ENCODE data around the gene ZMIZ1.

Gene ZMIZ1

GRCh38 chr10:79098596-79099015 is 29.8 kb downstream of the ZMIZ1 start:
- DNase-seq (ENCODE audit: low spot score) = peak; percentile 62
- TF ChIP-seq, protein P1, sequence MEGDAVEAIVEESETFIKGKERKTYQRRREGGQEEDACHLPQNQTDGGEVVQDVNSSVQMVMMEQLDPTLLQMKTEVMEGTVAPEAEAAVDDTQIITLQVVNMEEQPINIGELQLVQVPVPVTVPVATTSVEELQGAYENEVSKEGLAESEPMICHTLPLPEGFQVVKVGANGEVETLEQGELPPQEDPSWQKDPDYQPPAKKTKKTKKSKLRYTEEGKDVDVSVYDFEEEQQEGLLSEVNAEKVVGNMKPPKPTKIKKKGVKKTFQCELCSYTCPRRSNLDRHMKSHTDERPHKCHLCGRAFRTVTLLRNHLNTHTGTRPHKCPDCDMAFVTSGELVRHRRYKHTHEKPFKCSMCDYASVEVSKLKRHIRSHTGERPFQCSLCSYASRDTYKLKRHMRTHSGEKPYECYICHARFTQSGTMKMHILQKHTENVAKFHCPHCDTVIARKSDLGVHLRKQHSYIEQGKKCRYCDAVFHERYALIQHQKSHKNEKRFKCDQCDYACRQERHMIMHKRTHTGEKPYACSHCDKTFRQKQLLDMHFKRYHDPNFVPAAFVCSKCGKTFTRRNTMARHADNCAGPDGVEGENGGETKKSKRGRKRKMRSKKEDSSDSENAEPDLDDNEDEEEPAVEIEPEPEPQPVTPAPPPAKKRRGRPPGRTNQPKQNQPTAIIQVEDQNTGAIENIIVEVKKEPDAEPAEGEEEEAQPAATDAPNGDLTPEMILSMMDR (IDR thresholded peaks at IDR 0.05; ENCODE audit: extremely low read depth, missing control alignments) = no peak

- TF ChIP-seq, protein P1 (IDR thresholded peaks at IDR 0.05; ENCODE audit: extremely low read depth, missing control alignments) = no peak
- no peak for DNase-seq (ENCODE audit: low spot score)
Observed at GRCh38 chr10:79099898-79100448, 31.2 kb downstream of the ZMIZ1 start.

GRCh38 chr10:79100771-79101170 is 32.0 kb downstream of the ZMIZ1 start:
- DNase-seq (ENCODE audit: low spot score) = no peak
- TF ChIP-seq, protein P1 (IDR thresholded peaks at IDR 0.05; ENCODE audit: extremely low read depth, missing control alignments) = no peak

DNA sequence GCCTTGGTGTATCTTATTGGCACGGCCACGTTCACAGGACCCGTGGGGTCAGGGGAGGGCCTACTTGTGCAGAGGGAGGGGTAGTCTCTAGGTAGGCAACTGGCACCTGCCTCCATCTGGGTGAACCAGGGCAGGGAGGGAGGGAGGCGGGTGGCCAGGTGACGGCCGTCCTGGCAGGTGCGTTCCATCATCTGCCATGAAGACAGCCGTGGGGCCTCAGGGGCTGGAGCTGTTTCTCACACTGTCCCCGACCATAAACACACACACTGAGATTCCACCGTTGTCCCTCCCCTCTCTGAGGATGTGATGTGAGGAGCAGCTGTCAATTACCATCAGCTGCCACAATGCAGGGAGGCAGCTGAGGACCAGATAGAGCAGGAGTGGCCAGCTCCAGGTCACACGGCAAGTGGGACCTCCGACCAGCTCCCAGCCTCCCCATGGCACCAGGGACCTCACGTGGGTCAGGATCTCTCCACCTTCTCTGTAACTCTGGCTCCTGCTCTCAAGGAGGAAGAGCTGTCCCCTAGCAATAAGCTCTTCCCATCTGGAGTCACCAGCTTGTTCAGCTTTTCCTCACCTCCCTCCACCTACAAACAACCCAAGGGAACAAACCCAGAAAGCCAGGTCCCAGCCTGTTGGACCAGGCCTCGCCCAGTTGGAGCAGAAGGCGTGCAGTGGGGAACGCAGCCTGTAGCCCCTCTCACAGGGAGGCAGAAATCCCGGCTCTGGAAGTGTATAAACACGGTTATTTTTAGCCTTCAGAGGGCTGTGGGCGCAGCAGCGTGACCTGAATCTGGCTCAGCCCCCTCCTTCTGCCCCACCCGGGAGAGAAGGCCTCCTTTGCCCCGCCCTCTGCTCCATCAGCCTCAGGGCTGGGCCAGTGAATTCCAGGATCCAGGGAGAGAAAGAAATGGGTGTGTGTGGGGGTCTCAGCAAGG is 33.1 kb downstream of the ZMIZ1 start:
- TF ChIP-seq, protein P1 (IDR thresholded peaks at IDR 0.05; ENCODE audit: extremely low read depth, missing control alignments) = no peak
- DNase-seq (ENCODE audit: low spot score) = no peak

DNA sequence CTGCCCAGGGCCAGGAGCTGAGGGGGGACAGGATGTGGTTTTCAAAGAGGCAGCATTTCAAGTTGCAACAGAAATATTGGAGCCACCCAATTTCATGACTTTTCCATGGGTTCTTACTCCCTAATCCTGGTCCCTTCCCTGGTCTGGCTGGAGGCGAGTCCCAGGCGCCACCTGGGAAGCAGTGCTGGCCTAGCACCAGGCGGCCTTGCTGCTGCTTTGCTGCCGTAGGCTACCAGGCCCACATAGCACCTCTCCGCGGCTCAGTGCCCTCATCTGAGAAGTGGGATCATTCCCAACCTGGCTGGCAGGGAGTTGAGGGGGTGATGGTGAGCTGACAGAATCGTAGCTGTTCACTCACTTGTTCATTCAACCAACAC is 33.7 kb downstream of the ZMIZ1 start:
- DNase-seq (ENCODE audit: low spot score) = no peak
- TF ChIP-seq, protein P1 (IDR thresholded peaks at IDR 0.05; ENCODE audit: extremely low read depth, missing control alignments) = no peak

DNA sequence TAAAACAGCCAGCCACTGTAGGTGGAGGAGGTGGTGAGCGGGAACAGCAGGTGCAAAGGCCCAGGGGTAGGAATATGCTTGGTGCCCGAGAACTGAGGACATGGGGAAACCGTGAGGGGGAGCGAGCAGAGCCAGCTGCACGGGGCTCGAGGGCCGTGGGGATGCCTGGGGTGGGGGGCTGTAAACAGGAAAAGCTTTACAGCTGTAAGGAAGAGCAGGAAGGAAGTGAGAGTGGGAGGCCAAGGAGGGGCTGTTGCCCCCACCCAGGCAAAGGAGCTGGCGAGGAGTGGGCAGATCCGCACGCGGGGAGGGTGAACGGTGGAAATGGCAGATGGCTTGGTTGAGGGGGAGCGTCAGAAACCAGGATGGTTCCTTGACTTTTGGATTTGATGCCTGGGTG is 34.4 kb downstream of the ZMIZ1 start:
- no peak for DNase-seq (ENCODE audit: low spot score)
- TF ChIP-seq, protein P1 (IDR thresholded peaks at IDR 0.05; ENCODE audit: extremely low read depth, missing control alignments) = no peak

GRCh38 chr10:79103585-79103984 is 34.8 kb downstream of the ZMIZ1 start:
- no peak for DNase-seq (ENCODE audit: low spot score)
- TF ChIP-seq, protein P1 (IDR thresholded peaks at IDR 0.05; ENCODE audit: extremely low read depth, missing control alignments) = no peak
